HEK293T (cell line): ENCODE data around the gene DEPDC1B.
"Not testable (repeated sequence)": the region's sequence is repeated elsewhere in the genome, so short reads cannot be mapped to it uniquely, and the experiment has no call there.

Source experiments
- CTCF ChIA-PET: fragments of 350-600 bp; formaldehyde crosslinking; extraction: SDS; loops from one replicate; lab custom pipeline; 2021; ENCODE audit warnings: antibody characterized with exemption, inconsistent platforms; lab: Yijun Ruan, JAX
- POLR2A ChIA-PET: fragments of 350-600 bp; formaldehyde crosslinking; extraction: SDS; loops from one replicate; lab custom pipeline; 2020; ENCODE audit warnings: antibody characterized with exemption, inconsistent platforms; lab: Yijun Ruan, JAX
- DNase-seq: peaks from one replicate; pipeline ENCODE4 v3.0.0; 2012; ENCODE audit warnings: mixed read lengths; ENCODE audit errors: extremely low spot score
- ARNT ChIP-seq: fragments of 450-650 bp; IDR thresholded peaks from 2 replicates; pipeline ENCODE4 v1.6.1; 2017; ENCODE audit warnings: mild to moderate bottlenecking
- BHLHE40 ChIP-seq: fragments of 450-650 bp; IDR thresholded peaks from 2 replicates; pipeline ENCODE4 v1.6.1; 2016; ENCODE audit warnings: mild to moderate bottlenecking, moderate library complexity, borderline replicate concordance
- CTBP1 ChIP-seq: fragments of 450-650 bp; IDR thresholded peaks from 2 replicates; pipeline ENCODE4 v1.6.1; 2016; ENCODE audit warnings: borderline replicate concordance
- ELF4 ChIP-seq: fragments of 450-650 bp; IDR thresholded peaks from 2 replicates; pipeline ENCODE4 v1.6.1; 2017; ENCODE audit warnings: antibody characterized with exemption
- FOXA1 ChIP-seq: fragments of 450-650 bp; IDR thresholded peaks from 2 replicates; pipeline ENCODE4 v1.6.1; 2016; ENCODE audit warnings: mild to moderate bottlenecking
- FOXK2 ChIP-seq: fragments of 450-650 bp; IDR thresholded peaks from 2 replicates; pipeline ENCODE4 v1.6.1; 2016; ENCODE audit warnings: mild to moderate bottlenecking
- FOXM1 ChIP-seq: fragments of 450-650 bp; IDR thresholded peaks from 2 replicates; pipeline ENCODE4 v1.6.1; 2017; ENCODE audit warnings: mild to moderate bottlenecking, borderline replicate concordance
- HDGF ChIP-seq: fragments of 450-650 bp; IDR thresholded peaks from 2 replicates; pipeline ENCODE4 v1.6.1; 2017; ENCODE audit warnings: antibody characterized with exemption, borderline replicate concordance
- L3MBTL2 ChIP-seq: fragments of 450-650 bp; conservative IDR thresholded peaks from 2 replicates; pipeline ENCODE4 v1.6.1; 2016; ENCODE audit warnings: mild to moderate bottlenecking
- LEF1 ChIP-seq: fragments of 450-650 bp; IDR thresholded peaks from 2 replicates; pipeline ENCODE4 v1.6.1; 2017; ENCODE audit warnings: mild to moderate bottlenecking, borderline replicate concordance
- NFRKB ChIP-seq: fragments of 450-650 bp; IDR thresholded peaks from 2 replicates; pipeline ENCODE4 v1.6.1; 2016; ENCODE audit warnings: mild to moderate bottlenecking, moderate library complexity
- SP1 ChIP-seq: fragments of 450-650 bp; IDR thresholded peaks from 2 replicates; pipeline ENCODE4 v1.6.1; 2017
- SUZ12 ChIP-seq: fragments of 450-650 bp; IDR thresholded peaks from 2 replicates; pipeline ENCODE4 v1.6.1; 2016; ENCODE audit warnings: mild to moderate bottlenecking
- TARDBP ChIP-seq: fragments of 450-650 bp; IDR thresholded peaks from 2 replicates; pipeline ENCODE4 v1.6.1; 2016
- ZNF384 ChIP-seq: fragments of 450-650 bp; IDR thresholded peaks from 2 replicates; pipeline ENCODE4 v1.6.1; 2016
- TF ChIP-seq, protein P1 (sequence below): fragments of 450-650 bp; IDR thresholded peaks from 2 replicates; pipeline ENCODE4 v1.6.1; 2016

The DEPDC1B gene

DNA sequence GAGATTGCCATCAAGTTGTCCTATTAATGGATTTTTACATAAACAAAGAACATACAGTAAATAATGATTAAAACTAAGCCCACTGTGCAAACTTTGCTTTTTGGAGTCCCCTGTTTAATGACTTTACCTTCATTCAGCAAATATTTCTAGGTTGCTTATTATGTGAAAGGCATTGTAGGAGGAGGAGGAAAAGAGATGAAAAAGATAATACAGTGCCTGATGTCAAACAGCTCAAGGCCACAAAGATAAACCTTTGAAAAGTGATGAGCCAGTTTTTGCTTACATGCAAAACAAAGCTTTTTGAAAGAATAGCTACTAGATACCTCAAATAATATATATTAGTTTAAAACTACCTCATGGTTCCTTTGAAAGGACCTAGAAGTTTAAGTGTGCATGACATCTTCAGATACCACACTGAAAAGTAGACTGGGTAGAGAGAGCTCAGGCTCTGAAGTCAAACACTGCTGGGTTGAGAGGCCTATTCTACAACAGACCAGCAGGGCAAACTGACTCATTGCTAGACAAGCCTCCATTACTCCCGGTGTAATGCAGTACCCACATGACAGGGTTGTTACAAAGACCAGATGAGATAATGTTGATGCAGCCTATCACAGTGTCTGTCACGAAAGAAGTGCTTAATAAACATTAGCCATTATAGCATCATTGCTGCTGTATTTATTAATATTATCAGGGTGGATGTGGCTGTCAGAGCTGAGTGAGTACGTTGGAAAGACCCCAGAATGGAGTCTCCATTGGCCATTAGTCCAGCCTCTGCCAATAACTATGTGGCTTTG lies 11.8 kb downstream of the DEPDC1B start:
- ChIA-PET CTCF (interaction anchor here (1.1 to 1.5 kb wide), 2 partner anchors 12 to 13 kb away, joined by 3 to 4 read pairs; partner anchors contain the start of gene DEPDC1B), POLR2A (interaction anchor here (2.0 kb wide), 1 partner anchor 12 kb away, joined by 13 read pairs; the partner anchor contains the start of gene DEPDC1B)
- DNase-seq, result peak; percentile 53
- no peak for TF ChIP-seq L3MBTL2
- TF ChIP-seq FOXA1, result no peak
- no peak for TF ChIP-seq LEF1
- no peak for TF ChIP-seq ARNT
- TF ChIP-seq FOXM1, result no peak
- no peak for TF ChIP-seq ZNF384
- TF ChIP-seq, protein P1, sequence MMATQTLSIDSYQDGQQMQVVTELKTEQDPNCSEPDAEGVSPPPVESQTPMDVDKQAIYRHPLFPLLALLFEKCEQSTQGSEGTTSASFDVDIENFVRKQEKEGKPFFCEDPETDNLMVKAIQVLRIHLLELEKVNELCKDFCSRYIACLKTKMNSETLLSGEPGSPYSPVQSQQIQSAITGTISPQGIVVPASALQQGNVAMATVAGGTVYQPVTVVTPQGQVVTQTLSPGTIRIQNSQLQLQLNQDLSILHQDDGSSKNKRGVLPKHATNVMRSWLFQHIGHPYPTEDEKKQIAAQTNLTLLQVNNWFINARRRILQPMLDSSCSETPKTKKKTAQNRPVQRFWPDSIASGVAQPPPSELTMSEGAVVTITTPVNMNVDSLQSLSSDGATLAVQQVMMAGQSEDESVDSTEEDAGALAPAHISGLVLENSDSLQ, result no peak
- no peak for TF ChIP-seq ELF4
- no peak for TF ChIP-seq TARDBP
- TF ChIP-seq SUZ12, result no peak
- TF ChIP-seq FOXK2, result no peak
- TF ChIP-seq SP1, result no peak
- TF ChIP-seq BHLHE40, result no peak
- no peak for TF ChIP-seq HDGF
- no peak for TF ChIP-seq CTBP1
- TF ChIP-seq NFRKB, result no peak

DNA sequence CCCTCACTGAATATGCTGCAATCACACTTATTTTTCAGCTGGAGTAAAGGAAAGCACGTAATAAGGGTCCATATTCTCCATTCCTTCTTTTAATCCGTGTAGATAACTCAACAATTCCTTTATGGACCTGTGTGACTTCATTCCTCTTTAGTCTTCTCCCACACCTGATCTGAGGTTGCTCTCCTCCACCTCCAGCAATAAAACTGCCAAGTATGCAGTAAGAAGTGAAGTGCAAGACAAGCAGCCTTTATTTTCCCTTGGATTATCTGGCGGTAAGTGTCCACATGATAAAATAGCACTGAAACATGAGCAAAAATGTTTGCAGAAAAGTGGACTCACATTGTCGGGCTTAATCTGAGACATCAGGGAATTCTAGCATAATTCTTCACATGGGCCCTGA lies 13.8 kb downstream of the DEPDC1B start:
- POLR2A ChIA-PET, result interaction anchor here (1.7 kb wide), 1 partner anchor 14 kb away, joined by 6 read pairs; the partner anchor contains the start of gene DEPDC1B
- no peak for DNase-seq
- no peak for TF ChIP-seq FOXK2
- TF ChIP-seq SP1, result no peak
- no peak for TF ChIP-seq LEF1
- TF ChIP-seq HDGF, result no peak
- TF ChIP-seq ARNT, result no peak
- TF ChIP-seq, protein P1, result no peak
- no peak for TF ChIP-seq FOXA1
- no peak for TF ChIP-seq BHLHE40
- TF ChIP-seq TARDBP, result no peak
- no peak for TF ChIP-seq ELF4
- TF ChIP-seq FOXM1, result no peak
- no peak for TF ChIP-seq SUZ12
- no peak for TF ChIP-seq L3MBTL2
- TF ChIP-seq NFRKB, result no peak
- no peak for TF ChIP-seq CTBP1
- no peak for TF ChIP-seq ZNF384
- CTCF ChIA-PET, result interaction anchor here (1.1 kb wide), 1 partner anchor 14 kb away, joined by 5 read pairs; the partner anchor contains the start of gene DEPDC1B

- ChIA-PET CTCF (no interaction called here), POLR2A (interaction anchor here (1.7 kb wide), 1 partner anchor 14 kb away, joined by 6 read pairs; the partner anchor contains the start of gene DEPDC1B)
- TF ChIP-seq CTBP1, result no peak
- TF ChIP-seq ARNT, result no peak
- no peak for TF ChIP-seq ELF4
- no peak for TF ChIP-seq ZNF384
- TF ChIP-seq BHLHE40, result no peak
- TF ChIP-seq FOXM1, result no peak
- no peak for TF ChIP-seq LEF1
- no peak for TF ChIP-seq FOXA1
- TF ChIP-seq NFRKB, result no peak
- TF ChIP-seq HDGF, result no peak
- no peak for TF ChIP-seq FOXK2
- TF ChIP-seq SUZ12, result no peak
- TF ChIP-seq, protein P1, result no peak
- no peak for TF ChIP-seq TARDBP
- TF ChIP-seq SP1, result no peak
- no peak for TF ChIP-seq L3MBTL2
Observed at GRCh38 chr5:60685700-60686099, 14.3 kb downstream of the DEPDC1B start.

GRCh38 chr5:60685028-60685427 lies 14.9 kb downstream of the DEPDC1B start:
- POLR2A ChIA-PET, result no interaction called here
- no peak for DNase-seq
- TF ChIP-seq ARNT (no peak), LEF1 (no peak), FOXM1 (no peak), BHLHE40 (no peak), NFRKB (no peak)
- CTCF ChIA-PET, result no interaction called here

More at GRCh38 chr5:60685700-60686099, 14.3 kb downstream of the DEPDC1B start:
- no peak for DNase-seq

DNA sequence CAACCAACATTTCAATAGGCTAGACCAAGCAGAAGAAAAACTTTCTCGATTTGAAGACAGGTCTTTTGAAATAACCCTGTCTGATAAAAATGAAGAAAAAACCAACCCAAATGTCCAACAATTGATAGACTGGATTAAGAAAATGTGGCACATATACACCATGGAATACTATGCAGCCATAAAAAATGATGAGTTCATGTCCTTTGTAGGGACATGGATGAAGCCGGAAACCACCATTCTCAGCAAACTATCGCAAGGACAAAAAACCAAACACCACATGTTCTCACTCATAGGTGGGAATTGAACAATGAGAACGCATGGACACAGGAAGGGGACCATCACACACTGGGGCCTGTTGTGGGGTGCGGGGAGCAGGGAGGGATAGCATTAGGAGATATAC lies 18.0 kb downstream of the DEPDC1B start:
- CTCF ChIA-PET, POLR2A ChIA-PET, DNase-seq: not testable (repeated sequence)

GRCh38 chr5:60679816-60680215 lies 20.1 kb downstream of the DEPDC1B start:
- no peak for TF ChIP-seq FOXK2
- no peak for TF ChIP-seq SUZ12
- no peak for TF ChIP-seq FOXA1
- no peak for TF ChIP-seq ZNF384
- TF ChIP-seq BHLHE40, result no peak
- TF ChIP-seq HDGF, result no peak
- TF ChIP-seq ELF4, result no peak
- no peak for TF ChIP-seq L3MBTL2
- TF ChIP-seq NFRKB, result no peak
- TF ChIP-seq TARDBP, result no peak
- TF ChIP-seq LEF1, result no peak
- TF ChIP-seq, protein P1, result no peak
- no peak for TF ChIP-seq FOXM1
- TF ChIP-seq CTBP1, result no peak
- no peak for TF ChIP-seq ARNT
- no peak for TF ChIP-seq SP1
- DNase-seq, result no peak
- ChIA-PET CTCF (no interaction called here), POLR2A (no interaction called here)
